Hematopoietic multipotent progenitor cell treated with erythropoietin and hydrocortisone succinate and interleukin-3 and kit ligand, for 8 days (in vitro differentiated cells): ENCODE results near the gene GPR153.

Source experiments
- DNase-seq: peaks from one replicate; pipeline ENCODE4 v3.0.0-alpha.2; 2015

GPR153 gene

DNA sequence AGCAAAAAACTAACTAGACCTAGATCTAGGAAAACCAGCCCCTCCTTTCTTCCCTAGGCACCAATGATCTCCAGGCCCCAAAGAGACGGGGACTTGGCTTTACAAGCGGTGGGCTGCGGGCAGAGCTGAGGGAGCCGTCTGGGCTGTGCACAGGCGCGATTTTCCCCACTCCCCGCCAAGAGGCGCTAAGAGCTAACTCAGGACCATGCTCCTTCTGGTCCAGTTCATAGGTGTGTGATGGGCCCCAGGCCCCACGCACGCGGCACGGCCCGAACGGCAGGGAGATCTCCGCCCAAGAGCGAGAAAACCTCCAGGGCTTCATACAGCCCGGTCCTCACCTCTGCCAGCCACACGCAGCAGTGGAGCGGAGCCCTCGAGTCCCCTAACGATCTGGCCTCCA is 7.5 kb upstream of the GPR153 start:
- DNase-seq, result no peak

DNA sequence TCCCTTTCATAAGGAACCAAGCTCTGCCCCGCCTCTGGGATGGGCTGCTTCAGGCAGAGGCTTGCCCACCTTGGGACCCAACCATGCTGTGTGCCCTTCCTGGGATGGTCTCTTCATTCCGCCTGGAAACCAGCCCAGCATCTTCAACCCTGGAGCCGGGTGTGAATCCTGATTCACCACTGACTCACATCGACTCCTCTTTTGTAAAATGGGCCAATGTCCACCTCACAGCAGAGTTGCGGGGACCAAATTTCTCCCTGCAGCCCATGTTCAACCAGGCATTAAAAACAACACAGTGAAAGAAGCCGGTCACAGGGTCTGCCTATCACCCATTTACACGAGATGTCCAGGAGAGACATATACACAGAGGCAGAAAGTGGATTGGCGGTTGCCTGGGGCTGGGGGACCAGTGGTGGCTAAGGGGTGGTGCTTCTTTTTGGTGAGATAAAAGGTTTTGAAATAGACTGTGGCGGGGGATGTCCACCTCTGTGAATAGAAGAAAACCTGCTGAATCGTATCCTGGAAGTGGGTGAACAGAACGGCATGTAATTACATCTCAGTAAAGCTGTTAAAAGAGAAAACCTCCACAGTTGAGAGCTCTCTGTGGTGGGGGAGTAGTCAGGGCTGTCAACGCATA is 6.9 kb upstream of the GPR153 start:
- no peak for DNase-seq

DNA sequence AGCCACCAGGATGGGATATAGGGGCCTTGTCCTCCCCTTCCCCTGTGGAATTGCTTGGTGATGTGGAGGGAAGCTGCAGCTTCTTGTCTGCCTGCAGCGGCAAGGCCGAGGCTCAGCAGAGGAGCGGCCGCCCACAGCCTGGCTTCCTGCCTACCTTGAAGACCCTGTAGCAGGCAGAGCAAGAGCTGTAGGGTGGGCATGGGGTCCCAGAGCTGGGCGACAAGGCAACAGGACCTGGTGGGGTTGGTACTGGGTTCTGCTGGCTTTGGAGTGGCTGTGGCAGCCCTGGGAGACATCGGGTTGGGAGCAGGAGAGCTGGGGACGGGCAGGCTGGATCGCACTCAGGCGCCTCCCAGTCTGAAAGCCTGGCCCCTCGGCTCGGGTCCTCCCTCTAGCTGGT is 5.7 kb upstream of the GPR153 start:
- no peak for DNase-seq

DNA sequence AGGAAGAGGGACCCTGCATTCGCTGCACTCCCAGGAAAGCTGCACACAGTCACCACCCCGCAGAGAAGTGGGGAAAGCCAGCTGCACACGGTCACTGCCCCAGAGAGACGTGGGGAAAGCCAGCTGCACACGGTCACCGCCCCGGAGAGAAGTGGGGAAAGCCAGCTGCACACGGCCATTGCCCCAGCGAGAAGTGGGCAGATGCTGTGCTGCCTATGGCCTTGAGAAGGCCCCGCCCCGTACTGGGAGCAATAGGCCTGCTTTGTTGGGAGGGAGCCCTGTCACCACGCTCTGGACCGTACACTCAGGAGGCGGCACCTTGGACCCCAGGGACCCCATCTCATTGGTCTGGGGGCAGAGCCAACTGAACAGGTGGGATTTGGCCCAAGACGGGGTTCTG is 4.3 kb upstream of the GPR153 start:
- DNase-seq, result no peak

DNA sequence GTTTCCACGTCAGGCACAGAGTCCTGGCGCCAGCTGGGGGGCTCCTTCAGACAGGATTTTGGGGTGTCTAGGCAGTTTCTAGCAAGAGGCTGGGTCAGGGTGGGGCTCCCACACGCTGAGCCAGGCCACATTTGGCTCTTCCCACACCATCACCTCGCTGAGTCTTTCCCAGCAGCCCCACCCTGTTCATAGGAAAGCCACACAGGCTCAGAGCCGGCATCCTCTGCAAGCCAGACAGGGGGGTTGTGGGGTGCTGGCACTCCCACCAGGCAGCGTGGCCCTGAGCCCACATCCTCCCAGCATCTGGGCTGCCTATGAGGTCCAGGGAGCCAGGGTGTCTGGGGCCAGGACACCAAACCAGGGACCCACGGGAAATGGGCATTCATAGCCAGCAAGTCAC is 2.8 kb upstream of the GPR153 start:
- DNase-seq, result no peak

DNA sequence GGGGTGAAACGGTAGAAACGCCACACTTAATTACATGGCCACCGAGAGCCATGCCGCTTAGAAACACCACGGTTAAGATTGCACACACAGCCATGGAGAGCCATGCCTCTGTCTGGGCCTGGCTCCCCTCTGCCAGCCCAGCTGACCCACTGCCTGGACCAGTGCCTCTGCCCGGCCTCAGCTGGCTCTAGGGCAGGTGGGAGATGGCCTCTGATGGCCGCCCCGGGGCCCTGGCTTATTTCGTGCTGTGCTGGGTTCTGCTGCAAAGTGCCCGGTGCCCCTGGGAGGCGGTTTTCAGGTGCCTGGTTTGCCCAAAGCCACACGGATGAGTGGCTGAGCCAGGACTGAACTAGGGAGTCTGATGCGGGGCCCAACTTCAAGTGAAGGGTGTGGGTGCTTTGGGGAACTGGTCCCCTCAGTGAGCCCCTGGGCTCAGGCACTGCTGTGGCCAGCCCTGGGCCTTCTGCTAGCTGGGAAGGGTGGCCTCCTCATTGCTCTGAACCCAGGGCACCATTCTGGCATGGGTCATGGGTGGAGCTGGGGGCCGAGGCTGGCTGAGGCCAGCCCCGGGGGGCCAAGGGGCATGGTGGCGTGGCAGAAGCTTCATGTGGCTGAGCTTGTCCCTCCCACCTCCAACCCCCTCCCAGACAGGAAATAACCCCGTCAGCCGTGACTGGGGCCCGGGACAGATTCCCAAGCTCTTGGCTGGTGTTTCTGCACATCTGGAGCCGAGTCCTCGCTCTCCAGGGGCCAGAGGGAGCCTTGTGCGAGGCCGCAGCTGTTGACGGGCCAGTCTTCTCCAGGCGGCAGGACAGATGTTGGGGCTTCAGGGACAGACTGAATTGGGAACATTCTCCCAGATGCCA is 1.9 kb upstream of the GPR153 start:
- no peak for DNase-seq

DNA sequence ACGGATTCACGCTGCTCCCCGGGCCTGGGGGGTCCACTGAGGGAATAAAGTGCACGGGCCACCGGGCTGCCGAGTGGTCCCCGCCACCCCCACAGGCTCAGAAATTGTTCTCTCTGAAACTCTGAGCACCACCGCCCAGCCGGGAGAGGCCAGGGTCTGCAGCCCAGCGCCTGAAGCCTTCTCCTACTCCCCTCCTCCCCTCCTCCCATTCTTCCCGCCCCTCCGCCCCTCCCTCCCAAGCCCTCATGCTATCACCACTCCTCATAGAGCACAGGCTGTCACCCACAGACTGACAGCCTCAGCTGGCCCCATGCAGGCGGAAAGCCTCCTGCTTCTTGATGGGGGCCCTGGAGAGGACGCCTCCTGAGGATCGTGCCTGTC is 707 bp upstream of the GPR153 start:
- no peak for DNase-seq

DNA sequence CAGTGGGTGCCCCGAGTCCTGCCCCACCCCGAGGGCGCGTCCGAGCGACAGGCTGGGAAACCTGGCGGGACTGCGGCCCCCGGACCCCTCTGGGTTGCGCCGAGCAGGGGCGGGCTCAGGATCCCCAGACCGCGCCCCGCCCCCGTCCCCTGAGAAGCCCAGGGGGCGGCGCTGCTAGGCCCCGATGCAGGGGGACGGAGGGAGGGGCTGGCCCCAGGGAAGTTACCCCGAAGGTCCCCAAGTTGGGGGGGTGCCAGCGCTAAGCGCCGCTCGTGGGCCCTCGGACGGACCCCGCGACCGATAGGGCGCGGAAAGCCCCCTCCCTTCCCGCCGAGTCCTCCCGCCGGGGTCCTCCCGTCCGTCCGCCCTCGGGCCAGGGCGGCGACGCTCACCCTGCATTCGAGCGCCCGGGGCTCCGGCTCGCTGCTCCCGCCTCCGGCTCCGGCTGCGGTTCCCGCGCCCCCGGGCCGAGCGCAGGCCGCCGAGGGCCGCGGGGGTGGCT is 414 bp downstream of the GPR153 start:
- no peak for DNase-seq

DNA sequence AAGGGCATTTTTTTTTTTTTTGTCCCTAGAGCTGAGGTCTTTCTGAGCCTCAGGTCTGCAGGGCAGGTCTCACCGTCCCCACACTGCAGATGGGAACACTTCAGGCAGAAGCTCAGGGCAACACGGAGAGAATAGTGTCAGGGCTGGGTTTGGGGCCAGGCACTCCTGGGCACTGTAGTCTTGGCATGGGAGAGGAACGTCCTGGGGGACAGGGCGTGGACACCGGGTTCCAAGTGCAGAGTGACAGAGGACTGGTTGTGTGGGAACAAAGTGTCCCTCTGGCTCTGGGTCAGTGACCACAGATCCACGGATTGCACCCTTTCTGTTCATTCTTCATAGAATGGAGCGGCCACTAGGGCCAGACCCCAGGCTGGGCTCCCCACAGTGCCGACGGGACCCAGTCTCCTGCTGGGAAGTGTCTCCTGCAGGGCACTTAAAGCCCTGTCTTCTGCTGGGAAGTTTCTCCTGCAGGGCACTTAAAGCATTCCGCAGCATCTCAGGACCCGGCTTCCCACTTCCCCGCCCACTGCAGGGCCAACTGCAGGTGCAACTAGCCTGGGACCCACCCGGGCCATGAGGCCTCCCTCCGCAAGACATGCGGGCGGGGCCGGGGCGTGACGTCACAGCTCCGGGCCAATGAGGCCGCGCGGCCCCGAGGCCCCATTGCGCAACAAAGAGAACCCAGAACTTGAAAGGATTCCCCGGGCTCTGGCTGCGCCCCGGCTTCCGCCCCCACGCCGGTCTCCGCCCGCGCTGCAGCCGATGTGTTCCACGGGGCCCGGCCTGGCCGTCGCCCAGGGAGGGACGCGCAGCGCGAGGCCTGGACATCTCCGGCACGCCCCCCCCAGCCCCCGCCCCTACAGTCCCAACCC is 1.2 kb downstream of the GPR153 start:
- peak; percentile 73 for DNase-seq

DNA sequence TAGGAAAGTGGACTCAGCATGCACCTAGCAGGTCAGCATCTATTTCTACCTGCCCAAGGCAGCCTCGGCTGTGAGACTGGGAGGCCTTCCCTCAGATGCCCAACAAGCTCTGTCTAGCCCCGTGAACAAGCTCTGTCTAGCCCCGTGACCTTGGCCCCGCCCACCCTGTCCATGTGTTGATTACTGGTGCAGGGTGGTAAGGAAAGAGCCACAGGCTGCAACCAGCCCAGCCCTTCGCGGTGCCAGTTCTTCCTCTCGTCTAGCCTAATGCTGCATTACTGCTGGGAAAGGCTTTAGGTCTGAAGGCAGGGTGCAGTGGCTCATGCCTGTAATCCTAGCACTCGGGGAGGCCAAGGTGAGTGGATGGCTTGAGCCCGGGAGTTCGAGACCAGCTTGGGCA is 2.2 kb downstream of the GPR153 start:
- DNase-seq, result peak; percentile 63

DNA sequence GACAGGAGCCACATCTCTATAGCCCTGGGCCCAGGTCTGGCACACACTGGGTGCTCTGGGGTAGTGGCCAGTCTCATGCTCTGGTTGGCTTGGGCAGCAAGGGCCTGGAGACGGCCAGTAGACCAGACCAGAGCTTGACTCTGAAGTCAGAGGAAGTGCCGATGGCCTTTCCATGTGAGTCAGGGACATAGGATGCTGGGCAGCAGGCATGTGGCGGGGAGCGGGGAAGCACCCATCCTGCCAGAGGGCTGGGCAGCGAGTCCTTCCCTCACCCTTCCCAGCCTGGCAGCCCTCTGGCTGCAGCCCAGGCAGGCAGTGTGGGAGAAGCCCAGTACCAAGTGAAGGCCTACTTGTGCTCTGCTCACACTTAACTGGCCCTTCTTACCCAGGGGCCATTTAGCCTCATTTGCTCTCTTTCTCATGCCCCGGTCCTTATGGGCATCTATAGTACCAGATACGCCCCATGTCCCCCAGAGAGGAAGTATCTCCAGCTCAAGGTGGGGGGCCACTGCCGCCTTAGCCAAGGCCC is 3.3 kb downstream of the GPR153 start:
- DNase-seq, result no peak

DNA sequence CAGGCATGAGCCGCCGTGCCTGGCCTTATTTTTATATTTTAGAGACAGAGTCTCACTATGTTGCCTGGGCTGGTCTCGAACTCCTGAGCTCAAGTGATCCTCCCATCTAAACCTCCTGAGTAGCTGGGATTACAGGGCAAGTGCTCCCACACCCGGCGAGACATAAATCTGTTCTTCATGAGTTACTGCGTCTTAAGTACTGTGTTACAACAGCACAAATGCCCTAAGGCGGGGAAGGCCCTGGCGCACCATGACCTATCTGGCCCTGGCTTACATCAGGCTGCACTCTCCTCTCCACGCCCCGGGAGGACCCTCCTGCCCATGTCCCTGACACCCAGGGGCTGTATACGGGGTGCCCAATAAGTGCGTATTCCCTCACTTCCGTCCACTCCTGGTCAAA is 4.3 kb downstream of the GPR153 start:
- no peak for DNase-seq

DNA sequence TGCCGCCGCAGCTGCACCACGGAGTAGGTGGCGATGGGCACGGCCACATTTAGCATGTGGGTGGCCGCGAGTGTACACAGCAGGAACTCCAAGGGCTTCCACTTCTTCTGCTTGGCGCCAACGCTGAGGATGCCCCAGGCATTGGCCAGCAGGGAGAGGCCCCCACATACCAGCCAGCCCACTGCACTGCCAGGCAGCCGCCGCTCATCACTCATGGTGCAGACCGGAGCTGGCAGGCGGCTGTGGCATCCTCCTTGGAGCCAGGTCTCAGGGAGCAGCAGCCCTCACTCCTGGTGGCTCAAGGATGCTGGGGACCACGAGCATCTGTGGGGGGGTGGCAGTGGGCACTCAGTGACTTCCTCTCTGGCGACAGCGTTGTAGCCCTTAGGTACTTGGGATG is 6.2 kb downstream of the GPR153 start:
- DNase-seq, result no peak

DNA sequence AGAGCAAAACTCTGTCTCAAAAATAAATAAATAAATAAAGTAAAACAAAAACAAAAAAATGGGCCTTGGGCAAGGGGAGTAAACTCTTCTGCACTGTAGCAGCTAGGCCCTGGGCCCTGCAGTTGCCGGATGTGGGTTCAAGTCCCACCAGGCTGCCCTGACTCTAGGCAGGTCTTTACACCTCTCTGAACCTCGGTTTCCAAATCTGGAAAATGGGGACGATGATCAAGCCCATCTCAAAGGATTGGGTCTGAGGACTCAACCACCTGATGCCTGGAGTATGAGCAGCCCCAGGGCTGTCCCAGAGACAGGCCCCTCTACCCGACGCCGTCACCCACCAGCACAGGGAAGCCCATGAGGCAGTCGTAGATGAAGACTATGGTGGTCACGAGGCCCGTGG is 7.5 kb downstream of the GPR153 start:
- no peak for DNase-seq

DNA sequence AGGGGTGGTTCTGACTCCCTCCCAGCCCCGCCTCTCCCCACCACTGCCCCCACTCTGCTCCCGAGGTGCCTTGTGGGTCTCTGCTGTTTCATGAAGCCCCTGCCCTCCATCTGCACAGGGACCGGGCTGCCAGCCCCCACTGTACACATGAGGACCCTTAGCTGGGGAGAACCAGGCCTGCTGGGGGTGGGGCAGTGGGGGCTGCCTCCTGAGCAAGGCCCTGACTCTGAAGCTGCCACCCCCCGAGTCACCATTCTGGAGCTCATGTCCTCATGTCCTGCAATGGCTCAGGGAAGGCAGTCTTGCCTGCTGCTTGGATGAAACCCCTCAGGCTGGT is 8.6 kb downstream of the GPR153 start:
- DNase-seq, result no peak

DNA sequence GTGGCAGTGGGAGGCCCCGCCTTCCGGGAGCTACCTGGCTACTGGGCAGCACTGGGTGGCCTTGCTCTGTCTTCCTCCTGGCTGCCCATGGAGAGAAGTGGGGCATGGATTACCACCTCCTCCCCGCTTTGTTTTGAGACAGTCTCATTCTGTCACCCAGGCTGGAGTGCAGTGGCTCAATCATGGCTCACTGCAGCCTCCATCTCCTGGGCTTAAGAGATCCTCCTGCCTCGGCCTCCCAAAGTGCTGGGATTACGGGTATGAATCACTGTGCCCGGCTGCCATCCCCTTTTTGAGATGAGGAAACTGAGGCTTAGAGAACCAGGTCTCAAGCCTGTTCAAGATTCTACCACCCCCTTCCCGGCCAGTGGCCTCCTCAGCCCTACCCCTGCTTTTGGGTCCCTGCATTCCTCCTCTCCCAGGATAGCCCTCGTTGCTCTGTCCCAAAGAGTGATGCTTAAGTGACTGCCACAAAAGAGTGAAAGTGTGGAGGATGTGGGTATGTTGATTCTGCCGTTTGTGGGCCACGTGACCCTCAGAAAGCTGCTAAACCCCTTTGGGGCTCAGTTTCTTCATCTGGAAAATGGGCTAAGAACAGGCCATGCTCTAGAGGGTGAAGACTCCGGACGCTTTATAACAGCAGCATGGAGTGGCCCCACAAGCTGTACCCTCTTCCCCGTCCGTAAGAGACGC is 9.1 kb downstream of the GPR153 start:
- no peak for DNase-seq

DNA sequence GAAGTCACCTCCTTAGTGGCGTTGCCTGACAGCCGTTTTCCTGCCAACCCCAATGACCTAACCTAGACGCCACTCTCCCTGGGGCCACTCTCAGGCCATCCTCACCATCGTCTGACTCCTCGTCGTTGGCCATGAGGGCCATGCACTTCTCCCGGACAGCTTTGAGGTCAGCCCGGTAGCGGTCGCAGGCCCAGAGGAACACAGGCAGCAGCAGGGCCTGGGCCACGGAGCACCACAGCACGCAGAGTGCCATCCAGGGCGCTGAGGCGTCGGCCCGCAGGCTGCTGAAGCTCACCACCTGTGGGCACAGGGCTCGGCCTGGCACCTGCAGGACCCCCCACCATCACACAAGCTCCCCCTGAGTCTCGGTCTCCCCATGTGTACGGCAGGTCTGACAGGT is 9.7 kb downstream of the GPR153 start:
- no peak for DNase-seq

DNA sequence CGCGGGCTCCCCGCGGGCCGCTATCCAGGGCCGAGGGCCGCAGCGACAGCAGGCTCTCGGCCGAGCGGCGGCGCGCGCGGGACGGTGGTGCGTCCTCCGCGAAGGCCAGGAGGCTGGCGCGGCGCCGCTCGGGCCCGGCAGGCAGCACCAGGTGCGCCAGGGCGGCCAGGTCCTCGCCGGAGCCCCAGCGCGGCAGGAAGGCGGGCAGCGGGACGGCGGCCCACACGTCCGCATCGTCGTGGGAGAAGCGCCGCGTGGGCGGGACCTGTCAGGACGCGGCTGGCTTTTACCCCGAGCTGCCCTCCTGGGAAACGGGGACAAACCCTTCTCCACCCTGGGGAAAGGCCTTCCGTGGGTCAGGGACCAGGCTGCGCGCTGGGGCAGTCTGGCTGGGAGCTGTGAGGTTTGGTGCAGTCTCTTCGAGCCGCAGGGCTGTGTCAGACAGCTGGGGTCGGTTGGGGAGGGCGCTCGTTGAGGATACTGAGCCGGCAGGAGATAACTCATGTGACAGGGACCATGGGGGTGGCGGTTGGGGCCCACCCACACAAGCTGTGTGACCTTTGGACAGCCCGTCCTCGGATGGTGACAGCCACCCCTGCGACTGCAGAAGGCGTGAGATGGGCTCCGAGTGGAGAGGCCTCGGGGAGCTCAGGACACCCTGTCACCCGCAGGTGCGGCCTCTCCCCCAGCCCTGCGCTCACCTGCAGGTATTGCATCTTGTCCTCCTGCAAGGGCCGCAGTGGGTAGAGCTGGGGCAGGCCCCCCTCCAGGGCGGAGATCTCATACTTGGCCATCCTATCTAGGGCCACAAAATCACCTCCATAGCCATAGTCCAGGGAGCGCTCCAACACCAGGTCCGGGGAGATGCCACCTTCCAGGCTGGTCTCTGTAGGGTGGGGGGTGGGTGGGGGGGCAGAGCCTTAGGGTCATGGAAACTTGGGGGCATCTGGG is 10.9 kb downstream of the GPR153 start:
- DNase-seq, result no peak

DNA sequence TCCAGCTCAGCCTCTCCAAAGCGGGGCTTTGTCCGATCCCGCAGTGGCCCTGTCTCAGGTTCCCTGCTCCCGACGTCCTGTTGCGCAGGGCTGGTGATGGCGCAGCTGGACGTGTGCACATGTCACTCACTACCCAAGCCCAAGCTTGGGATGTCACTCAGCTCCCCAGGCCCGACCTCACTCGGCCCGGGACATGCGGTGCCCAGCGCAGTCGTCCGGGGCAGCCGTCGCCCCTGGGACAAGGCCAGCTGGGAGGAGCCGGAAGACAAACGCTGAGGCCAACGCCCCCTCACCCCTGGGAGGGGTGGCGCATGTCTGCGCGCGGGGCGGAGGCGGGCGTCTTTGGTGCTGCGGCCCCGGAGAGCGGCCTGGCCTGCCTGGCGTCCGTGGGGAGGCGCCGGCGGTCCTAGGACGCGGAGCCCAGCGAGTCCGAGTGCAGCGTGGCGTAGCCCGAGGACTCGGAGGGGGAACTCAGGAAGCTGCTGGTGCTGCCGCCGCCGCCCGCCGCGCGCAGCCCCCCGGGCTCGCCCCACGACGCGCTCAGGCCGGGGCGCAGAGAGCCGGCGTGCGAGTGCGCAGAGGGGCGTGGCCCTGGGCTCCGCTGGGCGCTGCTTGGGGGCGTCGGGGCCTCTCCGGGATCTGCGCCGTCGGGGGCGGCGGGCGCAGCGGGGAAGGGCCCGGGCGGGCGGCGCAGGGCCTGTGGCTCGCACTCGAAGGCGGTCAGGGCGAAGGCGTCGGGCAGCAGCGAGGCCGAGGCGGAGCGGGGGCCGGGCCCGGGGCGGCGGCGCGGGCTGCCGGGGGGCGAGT is 11.8 kb downstream of the GPR153 start:
- no peak for DNase-seq

DNA sequence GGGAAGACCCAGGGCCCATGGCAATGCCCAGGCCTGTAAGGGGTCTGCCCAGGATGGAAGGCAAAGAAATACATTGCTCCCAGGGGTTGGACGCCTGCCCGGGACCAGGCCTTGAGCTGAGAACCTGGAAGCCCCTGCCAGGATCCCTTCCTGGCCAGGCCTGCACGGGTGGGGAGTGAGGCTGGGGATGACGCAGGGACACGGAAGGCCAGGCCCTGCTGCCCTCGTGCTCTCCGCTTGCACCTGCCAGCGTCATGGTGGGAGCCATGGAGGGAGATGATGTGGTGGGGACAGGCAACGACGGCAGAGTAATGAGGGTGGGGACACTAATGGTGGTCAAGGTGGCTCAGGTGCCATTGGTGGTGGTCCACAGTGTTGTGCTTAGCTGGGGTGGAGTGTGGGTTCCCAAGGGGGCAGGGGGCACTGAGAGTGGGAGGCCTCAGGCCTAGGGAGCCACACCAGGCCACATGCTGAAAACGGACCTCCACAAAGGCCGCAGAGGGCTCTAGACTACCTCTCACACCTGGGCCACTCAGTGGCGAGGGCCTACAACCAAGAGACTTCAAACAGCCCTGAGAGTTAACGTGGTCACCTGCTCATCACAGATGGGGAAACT is 12.6 kb downstream of the GPR153 start:
- no peak for DNase-seq
